GM18502 (cell line): ENCODE measurements around the gene UBE2D4.

Experiments used
- ATAC-seq: cut with Tn5 transposase; IDR thresholded peaks from one replicate; pipeline ENCODE4 v1.9.1; 2021; ENCODE audit warnings: mild to moderate bottlenecking; ENCODE audit not compliant: unreplicated experiment, poor library complexity

Gene UBE2D4

DNA sequence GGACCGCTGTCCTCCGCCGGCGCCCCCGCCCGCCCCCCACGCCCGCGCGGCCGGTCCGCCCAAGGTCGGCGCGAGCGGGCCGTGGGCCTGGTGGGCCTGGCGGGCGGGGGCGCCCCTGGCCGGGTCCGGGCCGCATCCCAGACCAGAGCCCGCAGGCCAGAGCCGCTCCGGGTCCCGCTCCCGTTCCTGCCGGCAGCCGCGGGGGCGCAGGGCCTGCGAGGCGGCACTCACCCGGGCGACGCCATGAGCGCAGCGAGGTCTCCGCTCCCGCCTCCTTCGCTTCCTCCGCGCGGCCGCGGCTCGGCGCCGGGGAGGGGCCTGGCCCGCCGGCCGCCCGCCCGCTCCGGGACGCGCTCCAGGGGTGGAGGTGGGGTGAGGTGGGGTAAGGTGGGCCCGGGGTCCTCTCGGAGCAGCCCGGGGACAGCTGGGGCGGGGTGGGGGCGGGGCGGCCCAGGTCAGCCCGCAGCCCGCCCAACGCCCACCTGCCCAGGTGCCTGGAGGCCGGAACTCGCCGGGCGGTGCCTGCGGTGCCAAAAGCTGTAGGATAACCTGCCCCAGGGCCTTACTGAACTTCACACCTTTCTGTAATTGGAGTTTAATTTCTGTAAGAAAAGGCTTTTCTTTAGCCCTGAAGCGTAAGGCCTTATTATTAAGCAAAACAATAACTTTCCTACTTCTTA, 19.8 kb upstream of the UBE2D4 start, which contains the start of gene URGCP:
Gene URGCP (minus strand): TSS at position 266 of the 680 bp plus-strand sequence. CDS start 21 bp downstream, at position 245.
- peak; percentile 86 for ATAC-seq

DNA sequence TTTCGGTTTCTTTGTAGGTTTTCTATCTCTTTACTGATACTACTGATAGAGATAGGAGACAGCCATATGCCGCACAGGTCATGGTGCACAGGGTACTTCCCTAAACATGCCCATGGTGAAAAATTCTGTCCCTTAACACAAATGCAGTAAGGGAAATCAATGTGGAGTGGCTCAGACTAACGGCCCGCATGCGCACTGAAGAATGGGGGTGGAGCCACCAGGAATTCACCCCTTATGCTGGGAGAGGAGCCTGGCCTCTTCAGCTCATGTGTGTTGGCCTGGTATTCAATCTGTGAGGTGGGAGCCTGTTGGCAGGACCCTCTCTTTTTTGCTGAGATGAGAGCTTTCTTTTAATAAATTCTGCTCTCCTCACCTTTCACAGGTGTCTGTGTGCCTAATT, 11.4 kb upstream of the UBE2D4 start:
- no peak for ATAC-seq

DNA sequence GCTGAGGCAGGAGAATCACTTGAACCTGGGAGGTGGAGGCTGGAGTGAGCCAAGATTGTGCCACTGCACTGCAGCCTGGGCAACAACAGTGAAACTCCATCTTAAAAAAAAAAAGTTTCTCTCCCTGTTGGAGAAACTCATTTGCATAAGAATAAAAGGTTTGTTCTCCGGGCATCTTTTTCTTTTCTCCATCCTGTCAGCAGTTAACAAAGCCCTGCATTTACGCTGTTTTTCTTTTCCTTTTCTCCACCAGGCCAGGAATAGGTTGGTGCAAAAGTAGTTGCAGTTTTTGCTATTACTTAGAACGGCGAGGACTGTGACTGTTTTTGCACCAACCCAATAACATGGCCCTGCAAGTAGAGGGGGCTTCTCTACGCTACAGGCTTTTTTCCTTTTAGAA, 10.3 kb upstream of the UBE2D4 start:
- ATAC-seq = no peak

DNA sequence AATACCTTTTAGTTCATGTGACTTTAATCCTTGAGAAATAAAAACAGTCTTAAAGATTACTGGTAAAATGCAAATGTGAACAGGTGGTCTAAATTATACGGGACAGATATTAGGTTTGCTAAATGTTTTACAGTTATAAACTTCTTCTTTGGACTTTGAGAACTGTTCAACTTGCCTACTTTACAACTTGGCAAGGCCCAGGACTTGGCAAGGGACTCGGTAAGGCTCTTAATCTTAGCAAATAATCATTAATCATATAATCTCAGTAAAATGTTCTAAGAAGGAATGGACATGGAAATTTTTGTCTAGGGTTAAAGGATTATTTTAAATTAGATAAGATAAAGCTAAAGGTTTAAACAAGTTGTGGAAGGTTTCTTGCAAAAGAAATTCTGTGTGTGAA, 4.8 kb upstream of the UBE2D4 start:
- ATAC-seq = no peak

DNA sequence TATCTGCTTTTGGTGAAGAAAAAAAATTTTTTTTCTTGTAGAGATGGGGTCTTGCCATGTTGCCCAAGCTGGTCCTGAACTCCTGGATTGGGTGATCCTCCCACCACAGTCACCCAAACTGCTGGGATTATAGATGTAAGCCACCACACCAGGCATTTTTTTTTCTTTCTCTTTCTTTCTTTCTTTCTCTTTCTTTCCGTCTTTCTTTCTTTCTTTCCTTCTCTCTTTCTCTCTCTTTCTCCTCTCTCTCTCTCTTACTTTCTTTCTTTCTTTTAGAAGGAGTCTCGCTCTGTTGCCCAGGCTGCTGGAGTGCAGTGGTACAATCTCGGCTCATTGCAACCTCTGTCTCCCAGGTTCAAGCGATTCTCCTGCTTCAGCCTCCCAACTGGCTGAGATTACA, 3.5 kb upstream of the UBE2D4 start:
- ATAC-seq = no peak

DNA sequence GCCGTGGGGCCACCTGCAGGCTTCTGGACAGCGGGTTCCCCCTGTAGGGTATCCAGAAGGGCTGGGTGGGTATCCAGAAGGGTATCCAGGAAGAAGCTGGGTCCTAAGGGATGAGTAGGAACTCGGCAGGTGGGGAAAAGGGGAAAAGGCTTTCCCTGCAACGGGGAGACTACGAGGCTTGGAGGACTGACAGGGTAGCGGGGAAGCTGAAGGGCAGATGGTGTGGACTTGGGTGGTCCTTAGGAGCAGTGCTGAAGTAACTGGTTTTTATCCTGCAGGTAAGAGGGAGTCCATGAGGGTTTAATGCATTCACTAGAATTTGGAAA, 525 bp downstream of the UBE2D4 start:
- ATAC-seq = peak; percentile 27

DNA sequence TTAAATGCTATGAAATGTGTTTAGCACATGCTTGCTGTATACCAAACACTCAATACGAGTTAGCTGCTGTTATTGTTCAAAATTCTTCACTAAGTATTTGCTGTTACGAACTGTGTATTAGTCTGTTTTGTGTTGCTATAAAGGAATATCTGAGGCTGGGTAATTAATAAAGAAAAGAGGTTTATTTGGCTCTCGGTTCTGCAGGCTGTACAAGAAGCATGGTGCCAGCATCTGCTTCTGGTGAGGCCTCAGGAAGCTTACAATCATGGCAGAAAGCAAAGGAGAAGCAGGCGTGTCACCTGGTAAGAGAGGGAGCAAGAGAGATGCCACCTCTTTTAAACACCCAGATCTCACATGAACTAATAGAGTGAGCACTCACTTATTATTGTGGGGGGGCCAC, 1.6 kb downstream of the UBE2D4 start:
- ATAC-seq = no peak

DNA sequence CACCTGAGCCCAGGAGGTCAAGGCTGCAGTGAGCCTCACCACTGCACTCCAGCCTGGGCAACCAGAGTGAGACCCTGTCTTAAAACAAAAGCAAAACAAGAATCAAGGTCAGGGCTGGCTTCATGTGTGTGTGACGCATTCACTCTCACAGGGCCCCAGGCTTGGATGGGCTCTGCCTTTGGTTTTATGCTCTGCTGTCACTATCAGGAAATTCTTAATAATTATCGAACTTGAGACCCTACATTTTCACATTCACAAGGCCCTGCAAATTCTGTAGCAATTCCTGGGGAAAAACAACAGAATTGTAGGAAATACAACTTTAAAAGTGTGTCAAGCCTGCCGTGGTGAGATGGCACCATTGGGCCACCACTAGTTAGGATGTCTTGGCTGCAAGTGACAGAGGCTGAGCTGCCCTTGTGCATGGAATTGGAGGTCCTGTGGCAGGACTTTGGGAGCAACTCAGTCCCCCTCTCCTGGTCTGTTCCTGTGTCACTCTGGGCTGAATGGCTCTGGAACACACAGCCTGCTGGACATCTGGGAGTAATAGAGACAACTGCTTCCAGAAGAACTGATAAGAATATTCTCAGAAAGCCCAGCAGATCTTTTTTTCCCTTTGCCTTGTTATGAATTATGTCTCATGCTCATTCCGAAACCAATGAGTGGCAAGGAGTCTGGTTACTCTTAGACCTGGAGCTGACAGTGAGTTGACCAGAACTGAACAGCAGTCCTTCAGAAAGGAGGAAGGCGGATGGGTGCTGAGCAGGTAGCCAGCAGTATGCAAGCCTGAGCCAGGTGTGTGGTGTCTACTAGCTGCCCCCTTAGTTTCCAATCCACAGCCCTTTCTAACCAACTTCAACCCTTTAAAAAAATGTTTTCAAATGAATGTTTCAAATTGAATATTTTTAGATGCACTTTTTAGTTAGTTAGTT, 3.6 kb downstream of the UBE2D4 start:
- ATAC-seq = no peak

DNA sequence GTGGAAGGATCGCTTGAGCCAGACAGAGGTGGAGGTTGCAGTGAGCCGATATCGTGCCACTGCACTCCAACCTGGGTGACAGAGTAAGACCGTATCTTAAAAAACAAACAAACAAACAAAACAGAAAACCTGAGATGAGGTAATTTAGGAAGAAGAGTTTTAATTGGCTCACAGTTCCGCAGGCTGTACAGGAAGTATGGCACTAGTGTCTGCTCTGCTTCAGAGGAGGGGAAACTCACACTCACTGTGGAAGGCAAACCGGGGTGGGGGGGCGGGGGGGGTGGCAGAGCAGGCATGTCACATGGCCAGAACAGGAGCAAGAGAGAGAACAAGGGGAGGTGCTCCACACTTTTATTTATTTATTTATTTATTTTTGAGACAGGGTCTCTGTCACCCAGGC, 5.1 kb downstream of the UBE2D4 start:
- no peak for ATAC-seq

DNA sequence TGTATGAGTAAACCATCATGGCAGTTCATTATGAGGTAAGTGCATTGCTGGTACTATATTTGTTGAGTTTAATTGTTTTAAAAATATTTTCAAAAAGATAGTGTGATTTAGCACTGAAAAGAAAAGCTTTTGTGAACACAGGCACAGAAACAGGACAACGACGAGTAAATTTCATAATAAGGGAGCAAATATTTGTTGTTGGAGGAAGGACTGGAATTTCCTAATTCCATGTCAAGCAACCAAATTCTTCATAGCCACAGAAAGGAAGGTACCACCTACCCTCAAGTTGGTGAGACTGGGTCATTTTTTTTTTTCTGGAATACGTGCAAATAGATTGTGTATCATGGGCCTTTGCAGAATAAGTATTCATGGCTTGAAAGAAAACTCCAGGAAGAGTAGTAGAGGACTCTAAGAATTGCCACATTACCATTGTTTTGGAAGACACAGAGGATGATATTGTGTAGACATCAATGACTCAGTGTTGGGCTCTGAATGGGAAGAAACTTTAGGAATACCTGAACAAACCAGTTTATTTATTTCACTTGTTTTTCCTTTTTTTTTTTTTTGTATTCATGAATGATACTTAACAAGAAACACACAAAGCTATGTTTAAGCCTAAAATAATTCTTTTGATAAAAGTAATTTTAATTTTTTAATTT, 7.8 kb downstream of the UBE2D4 start:
- no peak for ATAC-seq

DNA sequence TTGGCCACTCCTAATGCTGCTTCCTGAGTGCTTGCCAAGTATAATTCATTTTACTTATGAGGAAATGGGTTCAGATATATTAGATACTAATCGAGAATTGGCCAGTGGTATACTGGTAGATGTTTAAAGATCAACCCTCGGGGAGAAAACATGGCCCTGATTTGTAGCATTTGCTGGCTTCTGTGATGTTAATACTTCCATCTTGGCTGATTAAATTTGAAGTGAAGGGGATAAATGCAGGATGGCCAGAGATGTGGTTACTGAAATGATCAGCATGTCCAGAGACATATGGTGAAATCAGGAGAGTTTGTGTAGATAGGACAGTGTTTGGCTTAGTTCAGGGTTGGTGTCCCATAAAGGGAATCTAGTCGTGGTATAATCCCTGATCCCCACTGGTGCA, 11.2 kb downstream of the UBE2D4 start:
- ATAC-seq = no peak

DNA sequence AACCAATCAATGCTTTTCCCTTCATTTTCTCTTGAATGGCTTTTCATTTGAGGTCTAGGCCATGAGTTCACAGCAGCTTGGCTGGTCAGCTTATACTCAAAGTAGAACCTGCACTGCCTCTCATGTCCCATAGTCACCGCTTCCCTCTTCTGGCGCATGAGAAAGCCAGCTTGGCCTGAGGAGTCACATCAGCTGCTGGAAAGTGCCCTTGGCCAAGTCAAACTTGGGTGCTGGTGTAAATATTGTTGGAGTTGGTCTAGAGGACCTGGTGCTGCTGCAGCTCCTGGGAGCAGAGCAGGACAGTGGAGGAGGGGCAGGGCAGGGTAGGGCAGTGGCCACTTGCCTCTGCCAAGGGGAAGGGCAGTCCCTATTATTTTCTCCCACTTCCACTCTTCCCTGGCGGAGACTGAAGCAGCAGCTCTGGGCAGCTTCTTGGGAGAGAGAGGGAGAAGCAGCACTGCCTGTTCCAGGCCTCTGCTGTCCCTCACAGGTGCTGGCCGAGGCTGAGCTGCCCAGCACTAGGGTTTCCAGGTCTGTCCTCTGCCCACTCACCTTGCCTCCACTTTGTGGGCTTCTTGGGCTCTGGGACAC, 12.8 kb downstream of the UBE2D4 start:
- ATAC-seq = no peak

DNA sequence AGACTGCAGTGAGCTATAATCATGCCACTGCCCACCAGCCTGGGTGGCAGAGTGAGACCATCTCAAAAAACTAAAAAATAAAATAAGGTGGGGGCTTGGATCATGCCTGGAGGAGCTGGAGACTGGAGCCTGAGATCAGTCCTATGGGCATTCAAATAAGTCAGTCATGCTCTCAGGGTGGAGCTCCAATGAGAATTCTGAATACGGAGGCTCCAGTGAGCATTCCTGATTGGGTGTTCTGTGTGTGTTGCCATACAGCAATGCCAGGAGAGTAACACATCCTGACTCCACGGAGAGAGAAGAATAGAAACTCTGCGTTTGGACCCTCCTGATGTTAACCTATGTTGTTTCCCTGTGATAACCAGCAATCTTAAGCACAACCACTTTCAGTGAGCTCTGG, 16.0 kb downstream of the UBE2D4 start:
- no peak for ATAC-seq

DNA sequence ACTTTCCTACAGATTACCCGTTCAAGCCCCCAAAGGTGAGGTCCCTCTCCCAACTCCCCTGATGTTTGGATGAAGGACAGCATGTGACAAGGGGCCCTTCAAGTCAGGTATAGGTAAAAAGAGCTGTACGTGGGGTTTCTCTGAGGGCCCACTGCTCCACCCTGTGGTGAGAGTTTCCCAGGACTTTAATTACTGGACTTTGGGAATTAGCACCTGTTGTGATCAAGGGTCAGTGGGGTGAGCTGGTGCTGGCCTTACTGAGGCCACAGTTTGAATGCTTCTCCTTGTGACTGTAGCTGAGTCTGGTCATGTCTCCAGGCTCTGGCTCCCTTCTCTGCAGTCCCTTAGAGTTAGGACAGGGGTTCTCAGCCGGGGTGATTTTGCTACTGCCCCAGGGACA, 16.8 kb downstream of the UBE2D4 start:
- ATAC-seq = no peak

DNA sequence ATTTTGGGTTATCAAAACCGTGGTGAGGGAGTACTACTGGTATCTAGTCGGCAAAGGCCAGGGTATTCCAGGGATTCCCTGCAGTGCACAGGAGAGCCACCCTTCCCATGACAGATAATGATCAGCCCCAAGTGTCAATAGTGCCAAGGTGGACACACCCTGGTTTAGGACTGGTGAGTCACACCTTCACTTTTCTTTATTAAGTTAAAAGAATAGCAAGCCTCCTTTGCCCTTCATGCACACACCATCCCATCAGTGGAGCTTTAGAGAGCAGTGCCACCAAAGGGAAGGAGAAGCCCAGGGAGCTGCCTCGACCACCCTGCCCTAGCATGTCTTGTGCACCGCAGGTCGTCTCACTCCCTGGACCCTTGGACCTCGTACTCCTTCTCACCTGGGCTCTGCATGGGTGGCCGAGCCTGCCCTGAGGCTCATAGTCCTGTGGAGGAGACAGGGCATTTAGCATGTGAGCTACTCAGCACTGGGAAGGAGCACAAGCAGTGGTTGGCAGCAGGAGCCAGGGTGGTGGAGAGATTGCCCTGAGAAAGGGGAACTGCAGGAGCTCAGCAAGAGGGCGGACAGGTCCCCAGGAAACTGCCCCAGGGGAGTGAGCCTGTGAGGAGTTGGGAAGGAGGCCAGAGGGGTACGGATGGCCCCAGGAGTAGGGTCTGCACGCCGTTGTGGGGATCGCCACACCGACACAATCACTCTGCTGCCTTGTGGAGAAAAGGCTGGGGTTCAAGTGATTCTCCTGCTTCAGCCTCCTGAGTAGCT, 17.4 kb downstream of the UBE2D4 start:
- ATAC-seq = no peak

DNA sequence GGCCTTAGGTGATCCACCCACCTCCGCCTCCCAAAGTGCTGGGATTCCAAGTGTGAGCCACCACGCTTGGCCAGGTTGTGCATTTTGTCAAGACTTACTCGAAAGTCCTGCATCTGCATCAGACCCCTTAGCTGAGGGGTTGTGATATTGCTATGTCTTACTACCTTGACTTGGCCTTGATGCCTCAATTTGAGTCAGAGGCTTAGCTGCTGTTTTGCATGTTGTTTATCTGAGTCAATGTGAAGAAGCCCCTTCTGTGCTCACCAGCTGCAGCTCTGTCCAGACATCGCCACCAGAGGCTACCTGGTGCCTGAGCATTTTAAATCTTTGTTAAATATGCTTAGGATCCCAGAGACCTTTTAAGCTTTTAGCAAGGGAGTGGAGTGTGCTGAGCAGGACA, 18.1 kb downstream of the UBE2D4 start:
- ATAC-seq = peak; percentile 75

DNA sequence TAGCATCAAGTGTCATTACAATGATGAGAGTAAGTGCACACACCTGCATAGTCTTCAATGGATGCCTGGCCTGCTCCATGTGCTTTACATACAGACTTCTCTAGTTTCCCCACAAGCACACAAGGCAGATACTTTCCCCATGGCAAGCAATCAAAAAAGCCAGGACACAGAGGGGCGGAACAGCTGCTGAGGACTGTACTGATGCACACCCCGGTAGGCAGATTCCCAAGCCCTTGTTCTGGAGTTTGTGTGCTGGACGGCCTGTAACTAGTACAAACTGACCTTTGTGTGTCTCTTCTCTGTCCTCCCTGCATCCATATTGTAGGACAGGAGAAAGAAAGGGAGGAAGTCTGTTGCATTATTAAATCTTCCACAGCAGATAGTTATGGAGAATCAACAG, 25.8 kb downstream of the UBE2D4 start:
- ATAC-seq = no peak

DNA sequence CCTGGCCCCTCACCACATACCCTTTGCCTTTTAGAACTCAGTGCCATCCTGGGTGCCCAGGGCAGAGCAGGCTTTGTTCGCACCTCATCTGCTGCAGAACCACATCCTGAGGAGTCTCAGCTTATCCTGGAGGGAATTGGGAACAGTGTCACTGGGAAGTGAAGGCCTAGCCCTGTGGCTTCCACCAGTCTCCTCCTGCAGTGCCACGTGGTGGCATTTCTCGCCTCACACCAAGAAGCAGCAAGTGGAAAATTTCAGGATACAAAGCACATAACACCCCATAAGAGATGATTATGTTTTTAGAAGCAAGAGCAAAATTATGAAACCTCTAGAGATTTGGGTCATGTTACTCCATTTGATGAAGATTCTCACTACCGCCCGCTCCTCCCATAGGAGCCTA, 26.8 kb downstream of the UBE2D4 start:
- no peak for ATAC-seq

DNA sequence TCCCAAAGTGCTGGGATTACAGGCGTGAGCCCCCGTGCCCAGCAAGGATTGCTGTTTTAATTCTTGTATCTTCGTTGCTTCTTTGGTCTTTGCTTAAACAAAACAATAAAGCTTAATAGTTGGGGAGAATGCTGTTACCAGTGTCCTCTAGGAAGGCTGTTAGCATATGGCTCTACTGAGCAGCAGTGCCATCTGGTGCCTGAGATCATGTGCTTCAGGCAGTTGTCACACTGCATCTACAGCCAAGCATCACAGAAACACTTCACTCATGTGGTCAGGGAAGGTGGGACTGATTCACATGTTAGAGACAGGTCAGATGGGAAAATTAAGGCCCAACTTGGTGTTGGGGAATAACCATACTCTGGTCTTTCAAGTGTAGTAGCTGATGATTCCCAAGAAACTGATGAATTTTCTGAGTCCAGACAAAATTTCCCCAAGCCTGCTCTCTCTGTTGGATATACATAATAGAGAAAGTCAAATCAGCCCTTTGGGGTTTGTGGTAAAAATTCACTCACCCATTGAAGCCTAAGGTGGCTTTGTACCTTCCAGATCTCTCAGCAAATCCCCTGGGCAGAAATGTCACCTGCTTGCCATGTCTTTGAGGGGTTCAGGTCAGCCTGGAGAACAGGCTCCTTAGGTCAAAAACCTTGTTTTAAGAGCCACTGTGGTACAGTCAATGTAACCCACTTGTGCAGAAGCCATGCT, 28.4 kb downstream of the UBE2D4 start:
- peak; percentile 80 for ATAC-seq

DNA sequence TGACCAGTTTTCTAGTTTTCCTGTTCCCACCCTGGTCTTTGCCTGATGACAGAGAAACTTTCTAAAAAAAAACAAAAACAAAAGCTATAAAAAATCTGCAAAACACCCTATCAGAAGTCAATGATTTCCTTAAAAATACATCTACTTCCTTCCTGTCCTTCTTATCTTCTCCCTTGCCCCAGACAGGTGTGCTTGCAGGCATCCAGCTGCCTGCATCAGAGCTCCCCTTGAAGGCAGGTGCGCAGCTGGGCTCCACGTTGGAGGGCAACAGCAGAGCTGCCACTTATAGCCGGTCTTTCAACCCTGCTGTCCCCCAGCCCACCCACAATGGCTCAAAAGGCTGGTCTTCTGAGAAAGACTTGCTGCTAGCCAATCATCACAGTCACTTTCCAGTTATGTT, 29.8 kb downstream of the UBE2D4 start:
- ATAC-seq = no peak
